HEK293 (cell line): ENCODE measurements around the gene VPS35L.

Experiments
- GLIS1 ChIP-seq: fragments of 450-650 bp; formaldehyde crosslinking; IDR thresholded peaks from 2 replicates; pipeline ENCODE4 v1.5.1; 2016; ENCODE audit warnings: missing biosample characterization, missing genetic modification characterization
- HOXD13 ChIP-seq: sonication (generic); formaldehyde crosslinking; IDR thresholded peaks from 2 replicates; pipeline ENCODE4 v1.8.0; 2022; ENCODE audit warnings: missing genetic modification reagents, borderline replicate concordance
- KLF1 ChIP-seq: fragments of 450-650 bp; formaldehyde crosslinking; IDR thresholded peaks from 2 replicates; pipeline ENCODE4 v1.5.1; 2016; ENCODE audit warnings: missing biosample characterization, missing genetic modification characterization
- KLF10 ChIP-seq: fragments of 450-650 bp; IDR thresholded peaks from 2 replicates; pipeline ENCODE4 v1.5.1; 2018; ENCODE audit warnings: missing biosample characterization, mild to moderate bottlenecking, missing genetic modification characterization
- KLF16 ChIP-seq: fragments of 450-650 bp; formaldehyde crosslinking; IDR thresholded peaks from 2 replicates; pipeline ENCODE4 v1.5.1; 2017; ENCODE audit warnings: missing biosample characterization, missing genetic modification characterization
- KLF8 ChIP-seq: fragments of 450-650 bp; formaldehyde crosslinking; IDR thresholded peaks from 2 replicates; pipeline ENCODE4 v1.5.1; 2016; ENCODE audit warnings: missing biosample characterization, missing genetic modification characterization
- OVOL3 ChIP-seq: fragments of 450-650 bp; formaldehyde crosslinking; IDR thresholded peaks from 2 replicates; pipeline ENCODE4 v1.5.1; 2016; ENCODE audit warnings: missing biosample characterization, missing genetic modification characterization
- SETDB1 ChIP-seq: IDR thresholded peaks from one replicate; pipeline ENCODE4 v1.6.1; 2017; ENCODE audit warnings: mild to moderate bottlenecking, low read length, moderate library complexity, mixed read lengths; ENCODE audit not compliant: insufficient read length
- ZEB2 ChIP-seq: fragments of 450-650 bp; formaldehyde crosslinking; IDR thresholded peaks from 2 replicates; pipeline ENCODE4 v1.5.1; 2016; ENCODE audit warnings: missing biosample characterization, missing genetic modification characterization
- ZNF239 ChIP-seq: fragments of 450-650 bp; formaldehyde crosslinking; IDR thresholded peaks from 2 replicates; pipeline ENCODE4 v1.5.1; 2016; ENCODE audit warnings: missing biosample characterization, missing genetic modification characterization
- ZNF510 ChIP-seq: fragments of 450-650 bp; formaldehyde crosslinking; IDR thresholded peaks from 2 replicates; pipeline ENCODE4 v1.5.1; 2018; ENCODE audit warnings: mild to moderate bottlenecking, missing genetic modification characterization, missing biosample characterization; ENCODE audit not compliant: insufficient replicate concordance
- ZNF596 ChIP-seq: fragments of 450-650 bp; IDR thresholded peaks from 2 replicates; pipeline ENCODE4 v1.5.0; 2018; ENCODE audit warnings: missing biosample characterization, mild to moderate bottlenecking, missing genetic modification characterization, moderate library complexity
- ZNF600 ChIP-seq: fragments of 450-650 bp; formaldehyde crosslinking; IDR thresholded peaks from 2 replicates; pipeline ENCODE4 v1.5.1; 2016; ENCODE audit warnings: missing biosample characterization, missing genetic modification characterization
- ZNF791 ChIP-seq: fragments of 450-650 bp; formaldehyde crosslinking; IDR thresholded peaks from 2 replicates; pipeline ENCODE4 v1.5.1; 2016; ENCODE audit warnings: missing biosample characterization, missing genetic modification characterization
- TF ChIP-seq, protein P1 (sequence below): fragments of 450-650 bp; formaldehyde crosslinking; IDR thresholded peaks from 2 replicates; pipeline ENCODE4 v1.5.1; 2016; ENCODE audit warnings: missing biosample characterization, missing genetic modification characterization, borderline replicate concordance
- TF ChIP-seq, protein P2 (sequence below): fragments of 450-650 bp; formaldehyde crosslinking; IDR thresholded peaks from 2 replicates; pipeline ENCODE4 v1.5.1; 2016; ENCODE audit warnings: missing biosample characterization, missing genetic modification characterization
- TF ChIP-seq, protein P3 (sequence below): fragments of 450-650 bp; formaldehyde crosslinking; IDR thresholded peaks from 2 replicates; pipeline ENCODE4 v1.5.1; 2016; ENCODE audit warnings: missing biosample characterization, missing genetic modification characterization, low read depth
- TF ChIP-seq, protein P4 (sequence below): fragments of 450-650 bp; formaldehyde crosslinking; IDR thresholded peaks from 2 replicates; pipeline ENCODE4 v1.5.1; 2016; ENCODE audit warnings: missing biosample characterization, missing genetic modification characterization
- TF ChIP-seq, protein P5 (sequence below): fragments of 450-650 bp; formaldehyde crosslinking; IDR thresholded peaks from 2 replicates; pipeline ENCODE4 v1.5.1; 2016; ENCODE audit warnings: missing biosample characterization, missing genetic modification characterization
- TF ChIP-seq, protein P6 (sequence below): fragments of 450-650 bp; IDR thresholded peaks from 2 replicates; pipeline ENCODE4 v1.5.1; 2018; ENCODE audit warnings: missing biosample characterization, missing genetic modification characterization
- TF ChIP-seq, protein P7 (sequence below): fragments of 450-650 bp; formaldehyde crosslinking; IDR thresholded peaks from 2 replicates; pipeline ENCODE4 v1.5.1; 2016; ENCODE audit warnings: missing biosample characterization, missing genetic modification characterization

Gene VPS35L

DNA sequence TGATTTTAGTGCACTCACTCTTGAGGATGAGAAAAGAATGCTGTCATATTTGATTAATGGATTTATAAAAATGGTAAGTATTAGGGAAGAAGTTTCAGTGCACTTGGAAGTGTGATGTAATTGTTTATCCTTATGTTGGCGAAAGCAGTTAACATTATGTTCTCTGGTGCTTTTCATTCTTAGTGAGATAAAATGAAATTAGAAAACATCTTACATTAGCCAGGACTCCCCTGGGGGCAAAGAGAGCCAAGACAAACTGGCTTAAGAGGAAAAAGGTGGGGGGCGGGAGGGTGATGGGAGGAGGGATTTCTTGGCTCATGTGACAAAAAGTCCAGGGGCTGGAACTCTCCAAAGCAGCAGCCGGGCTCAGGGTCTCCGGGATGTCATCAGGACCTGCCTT is 89.4 kb downstream of the VPS35L start (continued):
- TF ChIP-seq, protein P1, sequence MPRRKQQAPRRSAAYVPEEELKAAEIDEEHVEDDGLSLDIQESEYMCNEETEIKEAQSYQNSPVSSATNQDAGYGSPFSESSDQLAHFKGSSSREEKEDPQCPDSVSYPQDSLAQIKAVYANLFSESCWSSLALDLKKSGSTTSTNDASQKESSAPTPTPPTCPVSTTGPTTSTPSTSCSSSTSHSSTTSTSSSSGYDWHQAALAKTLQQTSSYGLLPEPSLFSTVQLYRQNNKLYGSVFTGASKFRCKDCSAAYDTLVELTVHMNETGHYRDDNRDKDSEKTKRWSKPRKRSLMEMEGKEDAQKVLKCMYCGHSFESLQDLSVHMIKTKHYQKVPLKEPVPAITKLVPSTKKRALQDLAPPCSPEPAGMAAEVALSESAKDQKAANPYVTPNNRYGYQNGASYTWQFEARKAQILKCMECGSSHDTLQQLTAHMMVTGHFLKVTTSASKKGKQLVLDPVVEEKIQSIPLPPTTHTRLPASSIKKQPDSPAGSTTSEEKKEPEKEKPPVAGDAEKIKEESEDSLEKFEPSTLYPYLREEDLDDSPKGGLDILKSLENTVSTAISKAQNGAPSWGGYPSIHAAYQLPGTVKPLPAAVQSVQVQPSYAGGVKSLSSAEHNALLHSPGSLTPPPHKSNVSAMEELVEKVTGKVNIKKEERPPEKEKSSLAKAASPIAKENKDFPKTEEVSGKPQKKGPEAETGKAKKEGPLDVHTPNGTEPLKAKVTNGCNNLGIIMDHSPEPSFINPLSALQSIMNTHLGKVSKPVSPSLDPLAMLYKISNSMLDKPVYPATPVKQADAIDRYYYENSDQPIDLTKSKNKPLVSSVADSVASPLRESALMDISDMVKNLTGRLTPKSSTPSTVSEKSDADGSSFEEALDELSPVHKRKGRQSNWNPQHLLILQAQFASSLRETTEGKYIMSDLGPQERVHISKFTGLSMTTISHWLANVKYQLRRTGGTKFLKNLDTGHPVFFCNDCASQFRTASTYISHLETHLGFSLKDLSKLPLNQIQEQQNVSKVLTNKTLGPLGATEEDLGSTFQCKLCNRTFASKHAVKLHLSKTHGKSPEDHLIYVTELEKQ (tag by site-specific recombination), result no peak
- TF ChIP-seq, protein P2, sequence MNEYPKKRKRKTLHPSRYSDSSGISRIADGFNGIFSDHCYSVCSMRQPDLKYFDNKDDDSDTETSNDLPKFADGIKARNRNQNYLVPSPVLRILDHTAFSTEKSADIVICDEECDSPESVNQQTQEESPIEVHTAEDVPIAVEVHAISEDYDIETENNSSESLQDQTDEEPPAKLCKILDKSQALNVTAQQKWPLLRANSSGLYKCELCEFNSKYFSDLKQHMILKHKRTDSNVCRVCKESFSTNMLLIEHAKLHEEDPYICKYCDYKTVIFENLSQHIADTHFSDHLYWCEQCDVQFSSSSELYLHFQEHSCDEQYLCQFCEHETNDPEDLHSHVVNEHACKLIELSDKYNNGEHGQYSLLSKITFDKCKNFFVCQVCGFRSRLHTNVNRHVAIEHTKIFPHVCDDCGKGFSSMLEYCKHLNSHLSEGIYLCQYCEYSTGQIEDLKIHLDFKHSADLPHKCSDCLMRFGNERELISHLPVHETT, result no peak
- TF ChIP-seq ZNF510 (tag by site-specific recombination) (no peak), ZNF600 (no peak), OVOL3 (no peak), SETDB1 (no peak), ZEB2 (peak; percentile 53; the same call in 1 of the 2 replicates), KLF16 (tag by site-specific recombination) (0 out of 2 replicates have a peak, but pooled peaks have one; percentile 40), KLF8 (tag by site-specific recombination) (no peak), ZNF791 (no peak), KLF1 (tag by site-specific recombination) (no peak), ZNF596 (tag by site-specific recombination) (no peak), GLIS1 (tag by site-specific recombination) (peak; percentile 50; the same call in 1 of the 2 replicates), KLF10 (tag by site-specific recombination) (0 out of 2 replicates have a peak, but pooled peaks have one; percentile 19), ZNF239 (tag by site-specific recombination) (no peak), HOXD13 (CRISPR knock-in tag) (no peak)
- TF ChIP-seq, protein P3, sequence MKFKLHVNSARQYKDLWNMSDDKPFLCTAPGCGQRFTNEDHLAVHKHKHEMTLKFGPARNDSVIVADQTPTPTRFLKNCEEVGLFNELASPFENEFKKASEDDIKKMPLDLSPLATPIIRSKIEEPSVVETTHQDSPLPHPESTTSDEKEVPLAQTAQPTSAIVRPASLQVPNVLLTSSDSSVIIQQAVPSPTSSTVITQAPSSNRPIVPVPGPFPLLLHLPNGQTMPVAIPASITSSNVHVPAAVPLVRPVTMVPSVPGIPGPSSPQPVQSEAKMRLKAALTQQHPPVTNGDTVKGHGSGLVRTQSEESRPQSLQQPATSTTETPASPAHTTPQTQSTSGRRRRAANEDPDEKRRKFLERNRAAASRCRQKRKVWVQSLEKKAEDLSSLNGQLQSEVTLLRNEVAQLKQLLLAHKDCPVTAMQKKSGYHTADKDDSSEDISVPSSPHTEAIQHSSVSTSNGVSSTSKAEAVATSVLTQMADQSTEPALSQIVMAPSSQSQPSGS, result peak; percentile 64
- TF ChIP-seq, protein P4, sequence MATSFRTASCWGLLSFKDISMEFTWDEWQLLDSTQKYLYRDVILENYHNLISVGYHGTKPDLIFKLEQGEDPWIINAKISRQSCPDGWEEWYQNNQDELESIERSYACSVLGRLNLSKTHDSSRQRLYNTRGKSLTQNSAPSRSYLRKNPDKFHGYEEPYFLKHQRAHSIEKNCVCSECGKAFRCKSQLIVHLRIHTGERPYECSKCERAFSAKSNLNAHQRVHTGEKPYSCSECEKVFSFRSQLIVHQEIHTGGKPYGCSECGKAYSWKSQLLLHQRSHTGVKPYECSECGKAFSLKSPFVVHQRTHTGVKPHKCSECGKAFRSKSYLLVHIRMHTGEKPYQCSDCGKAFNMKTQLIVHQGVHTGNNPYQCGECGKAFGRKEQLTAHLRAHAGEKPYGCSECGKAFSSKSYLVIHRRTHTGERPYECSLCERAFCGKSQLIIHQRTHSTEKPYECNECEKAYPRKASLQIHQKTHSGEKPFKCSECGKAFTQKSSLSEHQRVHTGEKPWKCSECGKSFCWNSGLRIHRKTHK (tag by site-specific recombination), result no peak
- TF ChIP-seq, protein P5, sequence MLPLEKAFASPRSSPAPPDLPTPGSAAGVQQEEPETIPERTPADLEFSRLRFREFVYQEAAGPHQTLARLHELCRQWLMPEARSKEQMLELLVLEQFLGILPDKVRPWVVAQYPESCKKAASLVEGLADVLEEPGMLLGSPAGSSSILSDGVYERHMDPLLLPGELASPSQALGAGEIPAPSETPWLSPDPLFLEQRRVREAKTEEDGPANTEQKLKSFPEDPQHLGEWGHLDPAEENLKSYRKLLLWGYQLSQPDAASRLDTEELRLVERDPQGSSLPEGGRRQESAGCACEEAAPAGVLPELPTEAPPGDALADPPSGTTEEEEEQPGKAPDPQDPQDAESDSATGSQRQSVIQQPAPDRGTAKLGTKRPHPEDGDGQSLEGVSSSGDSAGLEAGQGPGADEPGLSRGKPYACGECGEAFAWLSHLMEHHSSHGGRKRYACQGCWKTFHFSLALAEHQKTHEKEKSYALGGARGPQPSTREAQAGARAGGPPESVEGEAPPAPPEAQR (tag by site-specific recombination), result no peak
- TF ChIP-seq, protein P6, sequence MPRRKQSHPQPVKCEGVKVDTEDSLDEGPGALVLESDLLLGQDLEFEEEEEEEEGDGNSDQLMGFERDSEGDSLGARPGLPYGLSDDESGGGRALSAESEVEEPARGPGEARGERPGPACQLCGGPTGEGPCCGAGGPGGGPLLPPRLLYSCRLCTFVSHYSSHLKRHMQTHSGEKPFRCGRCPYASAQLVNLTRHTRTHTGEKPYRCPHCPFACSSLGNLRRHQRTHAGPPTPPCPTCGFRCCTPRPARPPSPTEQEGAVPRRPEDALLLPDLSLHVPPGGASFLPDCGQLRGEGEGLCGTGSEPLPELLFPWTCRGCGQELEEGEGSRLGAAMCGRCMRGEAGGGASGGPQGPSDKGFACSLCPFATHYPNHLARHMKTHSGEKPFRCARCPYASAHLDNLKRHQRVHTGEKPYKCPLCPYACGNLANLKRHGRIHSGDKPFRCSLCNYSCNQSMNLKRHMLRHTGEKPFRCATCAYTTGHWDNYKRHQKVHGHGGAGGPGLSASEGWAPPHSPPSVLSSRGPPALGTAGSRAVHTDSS, result no peak
- TF ChIP-seq, protein P7, sequence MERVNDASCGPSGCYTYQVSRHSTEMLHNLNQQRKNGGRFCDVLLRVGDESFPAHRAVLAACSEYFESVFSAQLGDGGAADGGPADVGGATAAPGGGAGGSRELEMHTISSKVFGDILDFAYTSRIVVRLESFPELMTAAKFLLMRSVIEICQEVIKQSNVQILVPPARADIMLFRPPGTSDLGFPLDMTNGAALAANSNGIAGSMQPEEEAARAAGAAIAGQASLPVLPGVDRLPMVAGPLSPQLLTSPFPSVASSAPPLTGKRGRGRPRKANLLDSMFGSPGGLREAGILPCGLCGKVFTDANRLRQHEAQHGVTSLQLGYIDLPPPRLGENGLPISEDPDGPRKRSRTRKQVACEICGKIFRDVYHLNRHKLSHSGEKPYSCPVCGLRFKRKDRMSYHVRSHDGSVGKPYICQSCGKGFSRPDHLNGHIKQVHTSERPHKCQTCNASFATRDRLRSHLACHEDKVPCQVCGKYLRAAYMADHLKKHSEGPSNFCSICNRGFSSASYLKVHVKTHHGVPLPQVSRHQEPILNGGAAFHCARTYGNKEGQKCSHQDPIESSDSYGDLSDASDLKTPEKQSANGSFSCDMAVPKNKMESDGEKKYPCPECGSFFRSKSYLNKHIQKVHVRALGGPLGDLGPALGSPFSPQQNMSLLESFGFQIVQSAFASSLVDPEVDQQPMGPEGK (tag by site-specific recombination), result peak; percentile 30; the same call in 1 of the 2 replicates
